SK-N-MC (cell line): ENCODE data around the gene AGAP1.

Experiments
- DNase-seq: peaks from one replicate; pipeline ENCODE4 v3.0.0-alpha.2; 2011; ENCODE audit warnings: low read depth, low spot score
- H3K27ac ChIP-seq: fragments of 200-600 bp; sonication (generic); 2 replicates; pipeline ENCODE4 v1.5.1; 2016; ENCODE audit warnings: mixed run types
- H3K36me3 ChIP-seq: fragments of 200-600 bp; sonication (generic); 2 replicates; pipeline ENCODE4 v1.6.1; 2017; ENCODE audit warnings: antibody characterized with exemption, low read length, mixed read lengths; ENCODE audit not compliant: insufficient read depth
- H3K4me3 ChIP-seq: fragments of 200-600 bp; sonication (generic); 2 replicates; pipeline ENCODE4 v1.5.1; 2016
- H3K9ac ChIP-seq: fragments of 200-600 bp; sonication (generic); 2 replicates; pipeline ENCODE4 v1.8.0; 2017; ENCODE audit warnings: mixed run types, mixed read lengths; ENCODE audit not compliant: insufficient read length
- H3K9me3 ChIP-seq: fragments of 200-600 bp; sonication (generic); 2 replicates; pipeline ENCODE4 v1.6.1; 2017; ENCODE audit warnings: low read depth, mild to moderate bottlenecking, antibody characterized with exemption, low read length, moderate library complexity, mixed read lengths
- EZH2 ChIP-seq: fragments of 200-600 bp; sonication (generic); IDR thresholded peaks from one replicate; pipeline ENCODE4 v1.6.1; 2017; ENCODE audit warnings: antibody characterized with exemption
- FOXP2 ChIP-seq: optimal IDR thresholded peaks from 2 replicates; pipeline ENCODE3; 2011; ENCODE audit warnings: mild to moderate bottlenecking, moderate library complexity; ENCODE audit not compliant: insufficient read depth; ENCODE audit errors: extremely low read length, control extremely low read depth
- POLR2AphosphoS5 ChIP-seq: IDR thresholded peaks from 2 replicates; pipeline ENCODE4 v1.6.1; 2012; ENCODE audit warnings: mild to moderate bottlenecking, low read depth, low read length, borderline replicate concordance

Gene AGAP1

GRCh38 chr2:235569837-235570236 is 76.0 kb downstream of the AGAP1 start:
- Histone ChIP-seq H3K4me3 (no peak overlapping the region), H3K9me3 (no peaks in the 10 kb centered on the region), H3K9ac (no peak overlapping the region), H3K36me3 (peaks cover 10% of the 10 kb centered on the region; the same call in 1 of the 2 replicates), H3K27ac (no peak overlapping the region)
- TF ChIP-seq POLR2AphosphoS5 (no peak), FOXP2 (no peak), EZH2 (no peak)
- DNase-seq, result no peak

GRCh38 chr2:235570256-235570655 is 76.4 kb downstream of the AGAP1 start:
- Histone ChIP-seq H3K9me3 (no peaks in the 10 kb centered on the region), H3K4me3 (no peak overlapping the region), H3K9ac (no peak overlapping the region), H3K36me3 (peaks cover 10% of the 10 kb centered on the region; the same call in 1 of the 2 replicates), H3K27ac (no peak overlapping the region)
- TF ChIP-seq FOXP2, result no peak
- TF ChIP-seq EZH2, result no peak
- no peak for TF ChIP-seq POLR2AphosphoS5
- DNase-seq, result no peak

- TF ChIP-seq FOXP2 (no peak), EZH2 (no peak), POLR2AphosphoS5 (no peak)
- H3K4me3 ChIP-seq, result no peak overlapping the region
- no peak for DNase-seq
Observed at GRCh38 chr2:235570966-235571692, 77.3 kb downstream of the AGAP1 start.

GRCh38 chr2:235572592-235572991 is 78.7 kb downstream of the AGAP1 start:
- Histone ChIP-seq H3K27ac (no peak overlapping the region), H3K4me3 (no peak overlapping the region), H3K9ac (no peak overlapping the region), H3K36me3 (peaks cover 10% of the 10 kb centered on the region; the same call in 1 of the 2 replicates), H3K9me3 (no peaks in the 10 kb centered on the region)
- TF ChIP-seq FOXP2 (no peak), POLR2AphosphoS5 (no peak), EZH2 (no peak)
- no peak for DNase-seq

More at GRCh38 chr2:235570966-235571692, 77.3 kb downstream of the AGAP1 start:
- Histone ChIP-seq H3K9ac (no peak overlapping the region), H3K9me3 (no peaks in the 10 kb centered on the region), H3K27ac (no peak overlapping the region), H3K36me3 (peaks cover 10% of the 10 kb centered on the region; the same call in 1 of the 2 replicates)

GRCh38 chr2:235573331-235574221 is 79.7 kb downstream of the AGAP1 start:
- Histone ChIP-seq H3K9me3 (no peaks in the 10 kb centered on the region), H3K27ac (no peak overlapping the region), H3K36me3 (peaks cover 1% of the 10 kb centered on the region; the same call in 1 of the 2 replicates), H3K4me3 (no peak overlapping the region), H3K9ac (no peak overlapping the region)
- no peak for DNase-seq
- TF ChIP-seq EZH2 (no peak), FOXP2 (no peak)

- no peak overlapping the region for H3K9ac ChIP-seq
- H3K27ac ChIP-seq, result no peak overlapping the region
- H3K4me3 ChIP-seq, result no peak overlapping the region
- H3K9me3 ChIP-seq, result no peaks in the 10 kb centered on the region
- no peak for DNase-seq
- no peaks in the 10 kb centered on the region for H3K36me3 ChIP-seq
- TF ChIP-seq EZH2 (no peak), FOXP2 (no peak), POLR2AphosphoS5 (no peak)
Observed at GRCh38 chr2:235575431-235575830, 81.6 kb downstream of the AGAP1 start.

- TF ChIP-seq POLR2AphosphoS5, result no peak
- no peak for TF ChIP-seq EZH2
- no peak for TF ChIP-seq FOXP2
- Histone ChIP-seq H3K4me3 (no peak overlapping the region), H3K36me3 (no peaks in the 10 kb centered on the region), H3K9ac (no peak overlapping the region), H3K27ac (no peak overlapping the region), H3K9me3 (no peaks in the 10 kb centered on the region)
- DNase-seq, result no peak
Observed at GRCh38 chr2:235575904-235576303, 82.1 kb downstream of the AGAP1 start.

GRCh38 chr2:235576337-235576910 is 82.6 kb downstream of the AGAP1 start:
- H3K27ac ChIP-seq, result no peak overlapping the region
- no peak overlapping the region for H3K9ac ChIP-seq
- no peak overlapping the region for H3K4me3 ChIP-seq
- DNase-seq, result no peak
- no peaks in the 10 kb centered on the region for H3K36me3 ChIP-seq
- no peak for TF ChIP-seq EZH2
- TF ChIP-seq POLR2AphosphoS5, result no peak
- H3K9me3 ChIP-seq, result no peaks in the 10 kb centered on the region
